Activated T-helper 1 cell treated with Interleukin-2 at 50 U/mL for 16 hours (primary cell): ENCODE results near the gene C8A.

Experiments
- DNase-seq: peaks from one replicate; pipeline ENCODE4 v3.0.0-alpha.2; 2020; ENCODE audit warnings: low read depth

C8A gene

DNA sequence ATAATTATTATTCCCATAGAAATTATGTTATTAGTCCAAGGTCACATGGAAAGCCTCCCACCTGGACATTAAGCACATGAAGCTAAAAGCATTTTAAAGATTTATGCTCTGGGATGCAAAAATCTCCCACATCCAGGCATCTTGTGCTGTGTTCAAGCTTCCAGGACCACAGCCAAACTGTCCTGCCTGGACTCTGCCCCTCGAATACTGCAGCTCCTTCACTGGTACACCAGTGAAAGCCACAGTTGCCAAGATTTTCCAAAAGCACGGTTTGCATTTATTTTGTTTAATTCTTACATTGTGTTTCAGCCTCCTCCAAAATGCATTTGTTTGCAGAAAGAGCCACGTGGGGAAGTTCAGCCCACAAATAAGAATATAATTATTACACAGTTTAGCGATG, 72.6 kb downstream of the C8A start:
- DNase-seq, result no peak

DNA sequence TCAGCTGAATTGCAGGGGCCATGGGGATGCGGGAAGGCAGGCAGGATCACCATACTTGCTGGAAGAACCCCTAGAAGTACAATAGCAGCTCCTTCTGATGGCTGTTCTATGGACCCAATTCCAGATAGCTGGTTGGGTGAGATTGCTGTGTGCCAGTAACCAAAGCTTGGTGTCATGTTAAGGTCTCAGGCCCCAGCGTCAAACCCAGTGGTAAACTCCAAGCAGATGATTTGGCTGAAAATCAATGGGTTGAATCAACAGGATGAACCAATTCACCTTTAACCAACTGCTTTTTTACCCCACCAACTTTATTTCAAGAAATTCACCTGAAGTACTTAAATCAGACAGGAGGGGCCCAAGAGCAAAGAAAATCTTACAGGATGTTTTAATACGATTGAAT, 73.4 kb downstream of the C8A start:
- no peak for DNase-seq

DNA sequence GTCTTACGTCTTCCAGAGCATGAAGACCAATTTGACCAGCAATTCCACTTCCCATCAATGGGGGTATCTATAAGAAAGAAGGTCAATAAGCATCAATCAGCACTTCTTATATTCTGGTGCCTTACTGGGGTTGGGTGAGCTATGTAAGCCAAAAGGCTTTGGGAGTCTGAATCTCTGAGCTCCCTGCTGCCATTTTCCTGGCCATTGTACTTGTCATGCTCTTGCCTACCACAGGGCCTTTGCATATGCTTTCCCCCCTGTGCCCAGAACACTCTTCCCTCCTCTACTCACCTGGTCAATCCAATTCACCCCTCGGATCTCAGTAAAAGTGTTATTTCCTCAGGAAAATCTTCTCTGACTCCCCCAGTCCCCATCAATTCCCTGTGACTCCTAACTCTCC, 74.9 kb downstream of the C8A start:
- DNase-seq, result no peak

DNA sequence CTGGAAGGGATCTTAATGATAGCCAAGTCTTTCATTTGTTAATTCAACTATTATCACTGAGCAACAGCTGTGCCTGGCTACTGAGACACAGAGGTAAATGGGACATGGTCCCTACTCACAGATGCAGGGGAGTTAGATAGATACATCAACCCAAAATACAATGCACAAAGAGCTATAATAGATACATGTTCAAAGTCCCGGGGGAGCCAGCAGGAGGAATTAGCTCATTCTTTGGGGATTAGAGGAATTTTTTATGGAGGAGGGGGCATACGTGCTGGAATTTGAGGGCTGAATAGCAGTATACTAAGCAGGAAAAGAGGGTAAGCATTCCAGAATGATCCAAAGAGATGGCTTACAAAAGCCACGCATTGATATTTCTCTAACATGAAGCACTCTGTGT, 76.6 kb downstream of the C8A start:
- DNase-seq, result no peak

DNA sequence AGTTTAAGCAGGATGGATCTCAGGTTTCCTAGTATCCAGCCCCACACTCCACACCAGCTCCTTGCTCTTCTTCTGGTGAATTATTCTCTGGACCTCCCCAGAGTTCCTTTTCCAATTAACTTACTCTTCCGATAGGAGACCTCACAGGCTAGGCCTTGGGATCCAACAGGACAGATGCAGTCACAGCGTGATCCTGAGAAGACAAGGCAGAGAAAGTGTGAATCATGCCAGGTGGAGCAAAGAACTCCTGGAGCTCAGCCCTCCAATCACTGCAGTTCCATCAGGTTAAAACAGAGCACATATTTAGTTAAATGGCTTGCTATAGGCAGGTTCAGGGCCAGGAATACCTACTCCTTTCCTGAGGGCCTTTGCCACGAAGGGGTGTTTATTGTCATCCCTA, 77.1 kb downstream of the C8A start:
- no peak for DNase-seq

DNA sequence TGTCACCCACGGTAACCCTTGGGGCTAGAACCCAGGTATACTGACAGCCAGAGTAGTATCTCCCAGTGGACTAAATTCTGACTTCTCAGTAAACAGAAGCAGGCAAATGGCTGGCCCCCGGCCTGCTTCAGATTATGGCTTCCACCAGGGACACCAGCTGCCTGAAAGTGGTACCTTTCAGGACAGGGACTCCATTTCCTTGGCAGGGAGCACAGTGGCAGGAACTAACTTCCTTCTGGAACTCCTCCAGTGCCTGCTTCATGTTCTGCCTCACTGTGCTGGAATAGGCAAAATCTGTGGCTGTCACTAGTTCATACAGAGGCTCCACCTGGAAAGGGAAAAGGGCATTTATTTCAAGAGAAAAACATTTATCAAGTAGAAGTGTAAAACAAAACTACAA, 78.6 kb downstream of the C8A start:
- DNase-seq, result no peak

DNA sequence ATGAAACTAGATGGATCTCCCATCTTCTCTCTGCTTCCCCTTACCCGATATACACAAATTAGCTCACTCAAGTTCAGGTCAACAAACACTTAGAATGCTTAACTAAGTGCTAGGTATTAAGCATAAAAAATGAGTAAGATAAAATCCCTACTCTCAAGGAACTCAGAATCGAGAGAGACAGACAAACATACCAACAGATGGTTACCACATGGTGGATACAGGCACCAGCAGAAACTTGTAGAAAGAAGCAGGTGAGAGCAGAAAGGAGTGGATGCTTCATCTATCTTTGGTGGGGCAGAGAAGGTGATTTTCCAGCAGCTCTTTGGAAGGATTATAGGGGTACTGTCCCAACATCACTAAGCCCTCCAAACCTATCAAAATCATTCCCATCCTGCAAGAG, 79.0 kb downstream of the C8A start:
- DNase-seq, result no peak

DNA sequence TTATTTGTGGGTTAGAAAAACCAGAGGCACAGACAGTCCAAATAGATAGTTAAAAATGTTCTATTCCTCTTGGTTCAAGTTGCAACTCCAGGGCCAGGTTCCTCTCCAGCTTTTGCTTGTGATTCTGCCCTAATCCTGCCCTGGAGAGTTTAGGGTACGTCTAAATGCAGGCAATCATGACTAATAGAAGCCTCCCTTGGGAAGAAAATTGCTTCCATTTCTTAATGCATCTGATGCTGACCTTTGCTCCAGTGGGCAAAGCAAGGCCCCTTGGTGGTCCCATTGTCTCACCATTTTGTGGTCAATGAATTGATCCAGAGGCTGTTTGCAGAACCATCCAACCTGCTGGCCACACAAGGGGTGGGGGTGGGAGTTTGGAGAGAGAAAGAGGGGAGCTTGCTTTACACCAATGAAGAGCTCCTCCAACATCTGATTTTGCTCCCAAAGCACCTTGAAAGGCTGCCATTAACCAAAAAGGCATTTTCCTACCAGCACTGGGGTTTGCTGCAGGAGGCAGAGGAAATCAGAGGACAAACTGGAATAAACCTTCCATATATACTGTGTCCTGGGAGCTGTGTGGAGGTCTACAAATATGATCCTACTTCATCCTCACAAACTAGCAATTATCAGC, 79.9 kb downstream of the C8A start:
- DNase-seq, result no peak

DNA sequence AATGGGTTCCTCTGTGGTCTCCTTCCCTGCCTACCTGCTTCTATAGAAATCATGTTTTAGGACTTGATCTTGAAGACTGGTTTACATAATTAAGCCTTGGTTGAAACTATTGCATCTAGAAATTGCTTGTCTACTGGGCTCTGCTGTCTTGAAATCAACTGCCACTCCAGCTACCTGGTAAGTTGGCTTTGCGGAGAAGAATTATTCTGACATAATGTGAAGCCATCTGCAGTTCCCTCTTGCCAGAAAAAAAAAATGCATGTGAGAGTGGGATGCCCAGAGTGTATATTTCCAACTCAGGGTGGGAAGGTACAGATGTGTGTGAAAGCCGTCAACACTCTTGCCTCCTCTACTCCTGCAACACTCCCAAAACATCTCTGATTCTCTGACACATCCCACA, 84.0 kb downstream of the C8A start:
- DNase-seq, result no peak

DNA sequence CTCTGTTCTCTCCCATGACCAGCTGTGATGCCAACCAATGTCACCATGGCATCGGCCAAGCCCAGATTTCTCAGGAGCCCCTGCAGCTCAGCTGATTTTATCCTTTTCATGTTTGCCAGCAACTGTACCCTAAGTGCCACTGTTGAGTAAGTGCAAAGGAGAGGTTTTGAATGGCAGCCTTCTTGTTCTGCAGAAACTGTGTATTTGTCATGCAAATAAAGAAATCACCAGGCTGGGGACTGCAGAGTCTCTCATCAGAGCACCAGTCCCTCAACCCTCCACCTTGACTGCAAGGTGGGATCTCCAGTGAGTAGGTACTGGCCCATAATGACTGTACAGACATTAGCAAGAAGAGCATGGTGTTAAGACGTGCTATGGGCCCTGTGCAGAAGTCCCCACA, 84.6 kb downstream of the C8A start:
- no peak for DNase-seq

DNA sequence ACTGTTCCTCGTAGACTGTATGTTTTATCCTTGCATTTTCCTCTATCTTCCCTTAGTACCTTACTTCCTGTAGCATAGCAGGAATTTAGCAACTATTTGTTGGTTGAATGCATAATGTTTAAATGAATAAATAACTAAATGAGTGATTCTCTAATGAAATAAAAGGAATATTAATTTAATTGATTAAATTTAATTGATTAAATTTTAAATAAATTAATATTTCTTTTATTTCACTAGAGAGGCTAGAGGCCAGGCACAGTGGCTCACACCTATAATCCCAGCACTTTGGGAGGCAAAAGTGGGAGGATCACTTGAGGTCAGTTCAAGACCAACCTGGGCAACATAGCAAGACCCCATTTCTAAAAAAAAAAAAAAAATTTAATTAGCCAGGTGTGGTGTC, 85.4 kb downstream of the C8A start:
- no peak for DNase-seq

DNA sequence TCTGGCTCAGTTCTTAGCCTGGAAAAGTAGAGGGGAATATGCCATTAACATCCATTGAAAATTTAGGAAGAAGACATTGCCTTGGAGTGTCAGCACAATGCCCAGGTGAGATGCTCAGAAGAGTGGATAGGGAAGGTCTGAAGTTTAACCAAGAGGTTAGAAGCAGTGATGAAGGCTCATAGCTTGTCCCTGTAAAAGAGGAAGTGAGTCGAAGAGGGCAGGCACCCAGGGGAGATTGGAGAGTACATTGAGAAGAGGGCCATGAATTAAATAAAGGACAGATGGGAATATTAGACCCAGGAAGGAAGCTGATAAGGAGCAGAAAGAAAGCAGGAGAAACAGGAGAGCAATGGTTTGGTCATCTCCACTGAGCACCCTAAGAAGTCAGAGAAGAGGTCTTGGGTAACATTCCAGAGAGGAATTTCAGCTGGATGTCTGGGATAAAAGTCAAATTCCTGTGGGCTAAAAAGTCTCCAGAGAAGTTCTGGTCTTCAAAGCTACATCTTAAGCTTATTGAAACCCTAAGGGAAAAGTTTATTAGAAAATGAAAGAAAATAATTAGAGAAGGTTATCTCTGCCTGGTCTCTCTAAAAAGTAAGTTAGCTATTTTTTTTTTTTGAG, 93.9 kb downstream of the C8A start:
- DNase-seq, result no peak

DNA sequence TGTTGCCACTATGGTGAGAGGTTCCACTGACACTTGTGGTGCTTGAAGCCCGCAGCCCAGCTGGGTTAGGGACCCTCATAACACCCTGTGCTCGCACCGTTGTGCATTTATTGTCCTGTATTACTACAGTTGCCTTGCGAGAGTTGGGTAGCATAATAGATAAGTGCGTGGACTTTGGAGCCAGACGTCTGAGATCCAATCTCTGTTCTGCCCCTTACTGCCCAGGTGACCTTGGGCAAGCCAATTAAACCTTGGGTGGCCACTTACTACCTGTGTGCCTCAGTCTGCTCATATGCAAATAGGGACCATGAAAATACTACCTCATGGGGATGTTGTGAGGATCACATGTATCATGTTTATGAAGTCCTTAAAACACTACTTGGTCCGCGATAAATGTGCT, 97.9 kb downstream of the C8A start:
- no peak for DNase-seq

DNA sequence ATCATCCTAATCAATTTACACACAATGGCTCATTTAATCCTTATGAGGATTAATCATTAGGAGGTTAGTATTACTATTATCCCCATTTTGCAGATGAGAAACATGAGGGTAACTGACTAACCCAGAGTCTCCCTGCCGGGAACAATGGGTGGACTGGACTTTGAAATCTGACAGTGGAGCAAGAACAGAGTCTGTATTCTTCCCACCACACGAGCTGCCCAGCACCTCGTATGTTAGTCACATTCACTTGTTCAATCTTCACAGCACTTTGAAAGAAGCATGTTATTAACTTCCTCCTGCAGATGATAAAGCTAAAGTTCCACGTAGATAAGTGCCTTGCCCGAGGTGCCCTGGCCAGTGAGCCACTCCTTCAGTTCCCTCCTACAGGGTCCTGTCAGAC, 98.8 kb downstream of the C8A start:
- DNase-seq, result no peak

DNA sequence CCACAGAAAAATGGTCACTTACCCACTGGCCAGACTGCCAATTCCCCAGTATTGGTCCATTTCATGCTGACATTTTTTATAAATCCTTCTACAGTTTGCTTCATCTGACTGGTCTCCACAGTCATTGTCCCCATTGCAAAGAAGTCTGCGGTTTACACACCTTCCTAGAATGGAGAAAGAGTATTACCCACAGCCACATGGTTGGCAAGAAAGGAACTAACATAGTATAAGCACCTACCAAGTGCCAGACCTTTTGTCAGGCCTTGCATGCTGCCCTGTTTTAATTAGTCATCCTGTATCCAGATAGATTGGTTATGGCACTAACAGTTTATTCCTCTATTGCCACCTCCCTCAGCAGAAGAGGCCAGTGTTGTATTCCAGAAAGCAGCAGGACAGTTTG, 100.1 kb downstream of the C8A start:
- no peak for DNase-seq

DNA sequence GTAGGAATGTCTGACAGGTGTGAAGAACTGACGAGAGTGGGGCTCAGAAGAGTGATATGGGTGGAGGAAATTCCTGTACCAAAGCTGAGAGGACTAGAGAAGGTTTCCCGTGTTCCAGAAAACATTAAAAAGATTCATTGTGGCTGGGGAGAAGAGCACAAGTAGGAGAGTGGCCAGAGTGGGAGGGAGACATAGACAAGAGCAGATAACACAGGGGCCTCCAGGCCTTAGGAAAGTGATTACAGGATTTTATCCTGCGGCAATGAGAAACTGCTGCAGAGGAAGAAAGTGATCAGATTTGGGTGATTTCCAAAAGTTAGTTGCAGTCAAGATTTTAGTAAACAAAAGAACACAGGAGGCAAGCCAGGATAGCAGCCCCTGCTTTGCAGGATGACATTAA, 103.3 kb downstream of the C8A start:
- no peak for DNase-seq

DNA sequence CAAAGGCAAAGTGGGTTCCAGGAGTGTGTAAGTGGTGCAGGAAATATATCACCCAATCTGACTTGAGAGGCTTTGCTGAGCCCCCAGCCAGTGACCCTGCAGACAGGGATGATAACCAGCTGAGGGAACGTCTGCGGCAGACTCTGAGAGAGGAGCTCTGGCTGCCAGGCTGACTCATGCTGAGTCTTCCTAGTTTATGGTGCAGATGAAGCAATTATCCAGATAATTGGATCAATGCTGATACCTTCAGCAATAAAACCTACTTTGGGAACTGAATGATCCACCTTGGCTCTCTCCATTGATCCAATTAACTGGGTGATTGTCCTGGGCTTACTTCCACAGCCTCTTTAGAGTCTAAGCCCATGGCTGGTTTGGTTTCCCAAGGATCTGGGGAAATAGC, 103.9 kb downstream of the C8A start:
- no peak for DNase-seq

DNA sequence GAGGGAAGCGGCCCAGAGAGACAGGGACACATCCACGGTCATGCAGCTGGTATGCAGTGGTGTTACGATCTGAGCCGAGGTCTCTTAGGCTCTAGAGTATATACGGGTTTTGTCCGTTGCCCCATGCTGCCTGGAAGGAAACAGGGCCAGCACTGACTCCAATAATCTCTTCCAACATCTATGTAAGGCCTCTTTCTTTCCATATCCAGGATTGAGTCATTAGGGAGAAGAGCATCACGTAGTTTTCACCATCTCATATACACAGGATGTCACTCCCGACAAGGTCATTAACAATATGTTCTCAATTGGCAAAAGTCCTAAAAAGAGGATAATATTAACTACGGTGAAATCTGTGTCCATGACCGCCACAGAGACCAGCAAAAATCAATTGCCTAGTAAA, 106.8 kb downstream of the C8A start:
- no peak for DNase-seq

DNA sequence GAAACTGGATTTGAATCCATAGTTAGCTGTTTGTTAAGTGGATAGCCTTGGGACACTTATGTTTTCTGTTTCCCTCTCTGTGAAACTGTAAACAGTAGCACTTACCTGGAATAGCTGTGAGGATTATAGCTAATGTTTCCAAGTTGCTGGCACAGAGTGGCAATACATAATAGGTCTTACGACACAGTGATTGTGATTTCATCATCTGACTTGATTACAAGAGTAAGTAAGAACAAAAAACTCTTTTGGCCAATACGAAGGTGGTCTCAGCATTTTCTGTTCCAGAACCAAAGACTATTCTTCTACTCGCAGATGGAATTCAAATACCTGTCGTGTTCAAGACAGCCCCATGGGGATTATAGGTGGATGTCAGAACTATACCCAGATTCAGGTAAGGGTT, 109.1 kb downstream of the C8A start:
- DNase-seq, result no peak

DNA sequence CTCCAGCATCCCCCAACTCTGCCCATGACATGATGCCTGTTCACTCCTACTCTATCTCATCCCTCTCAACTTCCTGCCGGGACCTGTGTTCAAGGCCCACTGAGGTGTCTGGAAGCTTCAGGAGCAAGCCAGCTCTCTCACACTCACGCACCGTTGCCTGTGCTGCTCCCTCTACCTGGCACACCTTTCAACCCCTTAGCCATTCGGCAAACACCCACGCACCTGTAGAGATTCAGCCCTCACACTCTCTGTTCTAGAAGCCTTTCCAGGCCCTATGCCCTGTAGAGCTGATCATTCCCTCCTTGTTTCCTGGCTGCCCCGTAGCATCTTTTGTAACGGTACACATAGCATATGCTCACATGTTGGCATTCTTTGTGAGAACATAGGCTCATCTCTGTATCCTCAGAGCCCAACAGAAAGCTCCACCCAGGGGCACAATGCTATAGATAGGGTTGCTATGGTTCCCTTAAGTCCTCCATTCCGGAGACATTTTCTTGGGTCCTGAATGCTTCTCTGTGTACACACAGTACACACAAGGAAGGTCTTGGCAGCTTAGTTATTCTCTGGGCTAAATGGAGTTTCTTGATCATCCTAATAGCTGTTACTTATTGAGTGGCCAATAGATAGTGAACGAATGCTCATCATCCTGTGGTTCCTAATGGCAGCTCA, 109.9 kb downstream of the C8A start:
- DNase-seq, result no peak

DNA sequence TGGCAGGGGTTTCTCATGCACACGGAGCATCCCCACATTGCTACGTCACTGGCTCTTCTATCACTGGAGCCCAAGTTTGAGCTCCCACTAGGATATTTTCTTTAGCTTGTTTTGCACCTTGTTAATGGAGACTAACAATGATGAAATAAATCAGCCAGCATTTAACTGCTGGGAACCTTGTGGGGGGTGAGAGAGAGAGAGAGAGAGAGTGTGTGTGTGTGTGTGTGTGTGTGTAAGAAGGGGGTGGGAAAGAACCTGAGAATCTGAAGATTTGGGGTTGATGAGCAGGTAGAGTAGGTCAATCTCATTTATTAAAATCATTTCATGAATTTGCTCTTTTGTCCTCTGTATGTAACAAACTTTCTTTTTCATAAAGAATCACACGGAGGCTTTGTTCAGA, 110.6 kb downstream of the C8A start:
- DNase-seq, result no peak

DNA sequence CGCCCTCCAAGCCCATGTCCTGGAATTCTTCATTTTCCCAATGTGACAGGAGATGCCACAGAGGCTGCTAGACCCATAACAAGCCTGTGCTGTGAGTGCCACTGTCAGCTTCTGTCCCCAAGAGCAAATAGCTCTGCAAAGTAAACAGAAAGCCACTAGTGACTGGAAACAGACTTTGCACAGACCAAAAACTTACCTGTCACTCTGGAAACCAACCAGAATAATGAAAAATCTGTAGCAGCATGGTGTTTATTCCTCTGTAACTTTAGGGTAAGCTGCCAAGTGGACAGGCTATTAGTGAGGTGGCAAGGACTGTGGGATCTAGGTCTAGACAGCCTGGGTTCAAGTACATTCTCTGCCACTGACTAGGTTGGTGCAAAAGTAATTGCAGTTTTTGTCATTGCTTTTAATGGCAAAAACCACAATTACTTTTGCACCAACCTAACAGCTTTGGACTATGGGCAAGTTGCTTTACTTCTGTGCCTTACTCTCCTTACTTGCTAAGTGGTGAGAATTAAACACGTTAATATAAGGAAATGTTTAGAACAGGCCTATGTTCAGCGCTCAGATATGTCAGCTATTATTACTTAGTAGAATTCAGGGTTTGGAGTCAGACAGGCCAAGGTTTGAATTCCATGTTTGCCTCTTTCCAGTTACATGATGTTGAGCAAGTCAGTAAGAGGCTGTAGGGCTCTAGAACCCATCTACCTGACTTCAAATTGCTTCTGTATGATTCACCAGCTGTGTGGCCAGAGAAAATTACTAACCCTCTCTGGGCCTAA, 111.5 kb downstream of the C8A start, which contains the start of gene C8B:
C8B (minus strand) TSS at position 100 of the 782 bp plus-strand sequence; CDS start at position 33, 67 bp downstream.
- no peak for DNase-seq

DNA sequence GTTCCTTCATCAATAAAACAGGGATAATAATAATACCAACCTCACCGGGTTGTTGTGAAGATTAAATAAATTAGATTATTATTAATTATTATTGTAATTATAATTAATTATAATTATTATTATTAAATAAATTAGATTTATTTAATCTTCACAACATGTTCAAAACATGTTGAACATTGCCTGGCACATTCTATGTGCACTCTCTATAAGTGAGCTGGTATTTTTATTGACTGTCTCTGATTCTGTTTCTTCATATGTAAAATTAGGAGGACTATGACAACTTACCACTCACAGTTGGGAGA, 112.1 kb downstream of the C8A start:
- DNase-seq, result no peak
